ENCODE measurements around the gene WDR11.

WDR11 gene

GRCh38 chr10:120945182-120945581, 94.0 kb downstream of the WDR11 start:
- H3K27me3 ChIP-seq (ENCODE audit: control insufficient read depth, insufficient read depth, low read length): peaks cover 13% of the 10 kb centered on the region
- no peak overlapping the region for H3K9ac ChIP-seq (ENCODE audit: low read depth, low read length)
- H3K36me3 ChIP-seq (ENCODE audit: control insufficient read depth, insufficient read depth, low read length): no peaks in the 10 kb centered on the region
- no peak overlapping the region for H3K4me3 ChIP-seq (ENCODE audit: low read depth, low read length)
- H3K9me3 ChIP-seq (ENCODE audit: control insufficient read depth, insufficient read depth, low read length): no peaks in the 10 kb centered on the region
- no peak overlapping the region for H3K27ac ChIP-seq (ENCODE audit: low read depth, low read length)
- peaks cover 13% of the 10 kb centered on the region for H3K4me1 ChIP-seq (ENCODE audit: control insufficient read depth, insufficient read depth, low read length)

GRCh38 chr10:120945801-120946302, 94.7 kb downstream of the WDR11 start:
- Histone ChIP-seq H3K27me3 (ENCODE audit: control insufficient read depth, insufficient read depth, low read length) (peaks cover 19% of the 10 kb centered on the region), H3K9me3 (ENCODE audit: control insufficient read depth, insufficient read depth, low read length) (no peaks in the 10 kb centered on the region), H3K4me3 (ENCODE audit: low read depth, low read length) (no peak overlapping the region), H3K27ac (ENCODE audit: low read depth, low read length) (no peak overlapping the region), H3K4me1 (ENCODE audit: control insufficient read depth, insufficient read depth, low read length) (peaks cover 14% of the 10 kb centered on the region), H3K36me3 (ENCODE audit: control insufficient read depth, insufficient read depth, low read length) (no peaks in the 10 kb centered on the region), H3K9ac (ENCODE audit: low read depth, low read length) (no peak overlapping the region)

- H3K27ac ChIP-seq (ENCODE audit: low read depth, low read length): no peak overlapping the region
- H3K4me3 ChIP-seq (ENCODE audit: low read depth, low read length): no peak overlapping the region
- H3K9me3 ChIP-seq (ENCODE audit: control insufficient read depth, insufficient read depth, low read length): no peaks in the 10 kb centered on the region
- peaks cover 20% of the 10 kb centered on the region for H3K4me1 ChIP-seq (ENCODE audit: control insufficient read depth, insufficient read depth, low read length)
- peaks cover 25% of the 10 kb centered on the region for H3K27me3 ChIP-seq (ENCODE audit: control insufficient read depth, insufficient read depth, low read length)
- H3K36me3 ChIP-seq (ENCODE audit: control insufficient read depth, insufficient read depth, low read length): no peaks in the 10 kb centered on the region
- no peak overlapping the region for H3K9ac ChIP-seq (ENCODE audit: low read depth, low read length)
Observed at GRCh38 chr10:120946497-120946896, 95.3 kb downstream of the WDR11 start.

- Histone ChIP-seq H3K27ac (ENCODE audit: low read depth, low read length) (no peak overlapping the region), H3K9ac (ENCODE audit: low read depth, low read length) (no peak overlapping the region), H3K27me3 (ENCODE audit: control insufficient read depth, insufficient read depth, low read length) (peaks cover 25% of the 10 kb centered on the region), H3K4me1 (ENCODE audit: control insufficient read depth, insufficient read depth, low read length) (peaks cover 22% of the 10 kb centered on the region), H3K36me3 (ENCODE audit: control insufficient read depth, insufficient read depth, low read length) (no peaks in the 10 kb centered on the region), H3K9me3 (ENCODE audit: control insufficient read depth, insufficient read depth, low read length) (no peaks in the 10 kb centered on the region), H3K4me3 (ENCODE audit: low read depth, low read length) (peak overlapping the region; percentile 50)
Observed at GRCh38 chr10:120948889-120949608, 97.9 kb downstream of the WDR11 start.

GRCh38 chr10:120949609-120950031, 98.5 kb downstream of the WDR11 start:
- no peak overlapping the region for H3K27ac ChIP-seq (ENCODE audit: low read depth, low read length)
- peak overlapping the region; percentile 50 for H3K4me3 ChIP-seq (ENCODE audit: low read depth, low read length)
- no peak overlapping the region for H3K9ac ChIP-seq (ENCODE audit: low read depth, low read length)
- H3K27me3 ChIP-seq (ENCODE audit: control insufficient read depth, insufficient read depth, low read length): peaks cover 25% of the 10 kb centered on the region
- H3K36me3 ChIP-seq (ENCODE audit: control insufficient read depth, insufficient read depth, low read length): no peaks in the 10 kb centered on the region
- no peaks in the 10 kb centered on the region for H3K9me3 ChIP-seq (ENCODE audit: control insufficient read depth, insufficient read depth, low read length)
- H3K4me1 ChIP-seq (ENCODE audit: control insufficient read depth, insufficient read depth, low read length): peaks cover 22% of the 10 kb centered on the region

GRCh38 chr10:120950051-120950561, 98.9 kb downstream of the WDR11 start:
- Histone ChIP-seq H3K4me1 (ENCODE audit: control insufficient read depth, insufficient read depth, low read length) (peaks cover 22% of the 10 kb centered on the region), H3K27me3 (ENCODE audit: control insufficient read depth, insufficient read depth, low read length) (peaks cover 25% of the 10 kb centered on the region), H3K4me3 (ENCODE audit: low read depth, low read length) (peak overlapping the region; percentile 50)

GRCh38 chr10:120951288-120951687, 100.1 kb downstream of the WDR11 start:
- Histone ChIP-seq H3K27ac (ENCODE audit: low read depth, low read length) (no peak overlapping the region), H3K9ac (ENCODE audit: low read depth, low read length) (no peak overlapping the region), H3K4me3 (ENCODE audit: low read depth, low read length) (no peak overlapping the region), H3K27me3 (ENCODE audit: control insufficient read depth, insufficient read depth, low read length) (peaks cover 25% of the 10 kb centered on the region), H3K36me3 (ENCODE audit: control insufficient read depth, insufficient read depth, low read length) (no peaks in the 10 kb centered on the region), H3K4me1 (ENCODE audit: control insufficient read depth, insufficient read depth, low read length) (peaks cover 22% of the 10 kb centered on the region), H3K9me3 (ENCODE audit: control insufficient read depth, insufficient read depth, low read length) (no peaks in the 10 kb centered on the region)

More at GRCh38 chr10:120950051-120950561, 98.9 kb downstream of the WDR11 start:
- H3K27ac ChIP-seq (ENCODE audit: low read depth, low read length): no peak overlapping the region
- no peaks in the 10 kb centered on the region for H3K9me3 ChIP-seq (ENCODE audit: control insufficient read depth, insufficient read depth, low read length)
- no peak overlapping the region; the same call in 1 of the 2 replicates for H3K9ac ChIP-seq (ENCODE audit: low read depth, low read length)
- H3K36me3 ChIP-seq (ENCODE audit: control insufficient read depth, insufficient read depth, low read length): no peaks in the 10 kb centered on the region

GRCh38 chr10:120953897-120954296, 102.7 kb downstream of the WDR11 start:
- Histone ChIP-seq H3K27me3 (ENCODE audit: control insufficient read depth, insufficient read depth, low read length) (peaks cover 25% of the 10 kb centered on the region), H3K36me3 (ENCODE audit: control insufficient read depth, insufficient read depth, low read length) (no peaks in the 10 kb centered on the region), H3K4me3 (ENCODE audit: low read depth, low read length) (no peak overlapping the region), H3K9ac (ENCODE audit: low read depth, low read length) (no peak overlapping the region), H3K9me3 (ENCODE audit: control insufficient read depth, insufficient read depth, low read length) (no peaks in the 10 kb centered on the region), H3K27ac (ENCODE audit: low read depth, low read length) (no peak overlapping the region), H3K4me1 (ENCODE audit: control insufficient read depth, insufficient read depth, low read length) (peaks cover 22% of the 10 kb centered on the region)
